Lung (tissue), 12 donors: ENCODE measurements around the gene GPR162. TPM values are rescaled to one million over a fixed set of nuclear protein-coding genes. Genes with fewer than 3 reads are reported as not detected.

Source experiments
- ATAC-seq: fragments of 200-7000 bp; cut with Tn5 transposase; one replicate; pipeline ENCODE4 v1.9.1; 2020; ENCODE audit warnings: moderate number of reproducible peaks; ENCODE audit not compliant: insufficient read depth, low FRiP score
- DNase-seq, 3 donors: peaks; one replicate each; pipeline ENCODE4 v3.0.0-alpha.2; 2013 to 2017
- H3K27ac ChIP-seq, 2 donors: one replicate each; pipeline ENCODE4 v1.5.1; 2013; ENCODE audit warnings: mild to moderate bottlenecking in 2 of 2, moderate library complexity in 2 of 2, control low read depth in 1 of 2, inconsistent platforms in 1 of 2, low read depth in 1 of 2, low read length in 1 of 2
- H3K27me3 ChIP-seq, 3 donors: one replicate each; pipeline ENCODE4 v1.5.1; 2013; ENCODE audit warnings: low read length in 2 of 3; ENCODE audit not compliant: control insufficient read depth in 3 of 3, insufficient read depth in 3 of 3
- H3K36me3 ChIP-seq, 4 donors: one replicate each; pipeline ENCODE4 v1.5.1; 2013; ENCODE audit warnings: low read length in 4 of 4, mild to moderate bottlenecking in 1 of 4, moderate library complexity in 1 of 4; ENCODE audit not compliant: control insufficient read depth in 4 of 4, insufficient read depth in 4 of 4
- H3K4me1 ChIP-seq, 5 donors: one replicate each; pipeline ENCODE4 v1.5.1; 2013; ENCODE audit warnings: low read length in 5 of 5, mild to moderate bottlenecking in 2 of 5, moderate library complexity in 1 of 5; ENCODE audit not compliant: control insufficient read depth in 5 of 5, insufficient read depth in 5 of 5
- H3K4me3 ChIP-seq: one replicate; pipeline ENCODE4 v1.5.1; 2013; ENCODE audit warnings: mild to moderate bottlenecking, control low read depth, moderate library complexity
- H3K9ac ChIP-seq, 2 donors: one replicate each; pipeline ENCODE4 v1.5.1; 2013; ENCODE audit warnings: low read length in 2 of 2, control low read depth in 1 of 2; ENCODE audit not compliant: insufficient read depth in 1 of 2
- H3K9me3 ChIP-seq, 4 donors: one replicate each; pipeline ENCODE4 v1.5.1; 2013; ENCODE audit warnings: low read length in 3 of 4, mild to moderate bottlenecking in 1 of 4, moderate library complexity in 1 of 4; ENCODE audit not compliant: control insufficient read depth in 4 of 4, insufficient read depth in 3 of 4
- WGBS, 2 donors: extraction: QIAGEN DNeasy Blood & Tissue Kit; methylation state at CpG; one replicate each; pipeline ENCODE4 v1.1.7; 2013; 5-methylcytosine and 5-hydroxymethylcytosine counted together
- polyA plus RNA-seq, 2 donors: library from polyadenylated mRNA; stranded (reverse); fragments of 200-250 nt; gene quantifications; one replicate each; pipeline ENCODE4 v1.2.1, GENCODE V29; 2013
- total RNA-seq, 2 donors: library from RNA; depleted of rRNA in 1 of 2; stranded (reverse); fragments of >200 nt in 1 of 2; gene quantifications; one replicate each; pipeline ENCODE4 v1.2.1, GENCODE V29; 2014 to 2021
- TF ChIP-seq, protein P1 (sequence below): IDR thresholded peaks from 2 replicates; pipeline ENCODE4 v1.5.1; 2012; ENCODE audit warnings: mild to moderate bottlenecking; ENCODE audit errors: control extremely low read depth, extremely low read depth
- donor health status: control.
- donor health status: control.
- donor health status: Bipolar disorder and iron deficiency.
- donor health status: healthy.
- donor health status: DM: yes; HTN: yes; CAD: no.

Gene GPR162
- total and polyA plus RNA-seq, 4 donors = 22.8 to 36.0 (median 24.0) TPM

DNA sequence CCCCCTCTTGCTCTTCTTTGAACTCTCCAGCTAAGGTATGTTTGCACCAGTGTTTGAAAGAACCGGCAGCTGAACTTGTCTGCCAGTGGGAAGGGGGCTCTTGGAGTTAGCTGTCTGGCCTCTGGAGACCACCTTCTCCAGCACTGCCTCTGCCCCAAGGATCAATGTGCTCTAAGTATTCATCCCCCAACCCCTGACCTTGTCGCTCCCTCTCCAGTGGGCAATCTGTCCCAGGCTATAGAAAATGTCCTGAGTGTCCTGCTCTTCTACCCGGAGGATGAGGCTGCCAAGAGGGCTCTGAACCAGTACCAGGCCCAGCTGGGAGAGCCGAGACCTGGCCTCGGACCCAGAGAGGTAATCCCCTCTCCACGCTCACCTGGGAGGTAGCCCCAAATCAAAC, 9.4 kb downstream of the GPR162 start:
- no peak for ATAC-seq
- no peak overlapping the region for H3K4me3 ChIP-seq
- DNase-seq = no peak

GRCh38 chr12:6831450-6831995, 9.9 kb downstream of the GPR162 start:
- ATAC-seq (no peak), DNase-seq (no peak)
- H3K9ac ChIP-seq = no peak overlapping the region
- no peak overlapping the region for H3K4me3 ChIP-seq
- H3K27ac ChIP-seq = no peak overlapping the region
- H3K36me3 ChIP-seq = peaks cover 0 to 12% (median 7%) of the 10 kb centered on the region in 4 donors
- H3K9me3 ChIP-seq = no peaks in the 10 kb centered on the region
- TF ChIP-seq, protein P1, sequence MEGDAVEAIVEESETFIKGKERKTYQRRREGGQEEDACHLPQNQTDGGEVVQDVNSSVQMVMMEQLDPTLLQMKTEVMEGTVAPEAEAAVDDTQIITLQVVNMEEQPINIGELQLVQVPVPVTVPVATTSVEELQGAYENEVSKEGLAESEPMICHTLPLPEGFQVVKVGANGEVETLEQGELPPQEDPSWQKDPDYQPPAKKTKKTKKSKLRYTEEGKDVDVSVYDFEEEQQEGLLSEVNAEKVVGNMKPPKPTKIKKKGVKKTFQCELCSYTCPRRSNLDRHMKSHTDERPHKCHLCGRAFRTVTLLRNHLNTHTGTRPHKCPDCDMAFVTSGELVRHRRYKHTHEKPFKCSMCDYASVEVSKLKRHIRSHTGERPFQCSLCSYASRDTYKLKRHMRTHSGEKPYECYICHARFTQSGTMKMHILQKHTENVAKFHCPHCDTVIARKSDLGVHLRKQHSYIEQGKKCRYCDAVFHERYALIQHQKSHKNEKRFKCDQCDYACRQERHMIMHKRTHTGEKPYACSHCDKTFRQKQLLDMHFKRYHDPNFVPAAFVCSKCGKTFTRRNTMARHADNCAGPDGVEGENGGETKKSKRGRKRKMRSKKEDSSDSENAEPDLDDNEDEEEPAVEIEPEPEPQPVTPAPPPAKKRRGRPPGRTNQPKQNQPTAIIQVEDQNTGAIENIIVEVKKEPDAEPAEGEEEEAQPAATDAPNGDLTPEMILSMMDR = no peak
- H3K4me1 ChIP-seq = peaks cover 0 to 25% (median 0%) of the 10 kb centered on the region in 5 donors
- 90 to 93% methylated on average over 11 to 12 of the region's 12 CpGs for WGBS, 2 donors
- H3K27me3 ChIP-seq = no peaks in the 10 kb centered on the region

More for the DNA sequence above, 9.4 kb downstream of the GPR162 start:
- H3K36me3 ChIP-seq = peaks cover 0 to 12% (median 6%) of the 10 kb centered on the region in 4 donors
- H3K27me3 ChIP-seq = no peaks in the 10 kb centered on the region
- H3K9ac ChIP-seq = no peak overlapping the region
- TF ChIP-seq, protein P1 = no peak
- H3K9me3 ChIP-seq = no peaks in the 10 kb centered on the region
- WGBS, 2 donors = 90 to 97% methylated on average over 6 of the region's 6 CpGs
- peaks cover 0 to 25% (median 0%) of the 10 kb centered on the region in 5 donors for H3K4me1 ChIP-seq
- H3K27ac ChIP-seq = no peak overlapping the region

DNA sequence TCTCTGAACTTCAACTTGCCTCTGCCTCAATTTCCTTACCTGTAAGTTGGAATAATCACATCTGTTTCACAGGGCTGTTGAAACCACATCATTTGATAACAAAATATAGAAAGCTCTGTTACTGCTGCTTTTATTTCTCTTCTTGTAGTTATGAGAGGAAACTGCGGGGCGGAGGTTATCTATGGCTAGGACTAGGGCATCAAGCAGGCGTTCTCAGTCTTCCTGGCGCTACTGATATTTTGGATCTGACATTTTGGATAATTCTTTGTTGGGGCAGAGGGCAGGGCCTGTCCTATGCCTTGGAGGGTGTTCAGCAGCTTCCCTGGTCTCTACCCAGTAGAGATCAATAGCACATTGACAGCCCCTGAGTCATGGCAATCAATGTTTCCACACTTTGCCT, 10.5 kb downstream of the GPR162 start:
- no peaks in the 10 kb centered on the region for H3K9me3 ChIP-seq
- H3K4me3 ChIP-seq = no peak overlapping the region
- no peaks in the 10 kb centered on the region for H3K27me3 ChIP-seq
- H3K4me1 ChIP-seq = peaks cover 0 to 20% (median 0%) of the 10 kb centered on the region in 5 donors
- DNase-seq = no peak
- WGBS, 2 donors = 93 to 95% methylated on average over 4 of the region's 4 CpGs
- TF ChIP-seq, protein P1 = no peak
- no peak for ATAC-seq
- no peak overlapping the region for H3K27ac ChIP-seq
- peaks cover 0 to 12% (median 7%) of the 10 kb centered on the region in 4 donors for H3K36me3 ChIP-seq
- no peak overlapping the region for H3K9ac ChIP-seq
